CD4-positive, alpha-beta memory T cell (primary cell): ENCODE measurements around the gene GAR1. TPM values are rescaled to one million over a fixed set of nuclear protein-coding genes. Genes with fewer than 3 reads are reported as not detected.

Source experiments
- CTCF ChIA-PET: fragments of 350-600 bp; sonication (Branson Sonifier 250); formaldehyde crosslinking; loops from one replicate; lab custom pipeline; 2021; ENCODE audit warnings: inconsistent platforms; ENCODE audit not compliant: partially characterized antibody; lab: Charles Lee
- POLR2A ChIA-PET: fragments of 350-600 bp; sonication (Branson Sonifier 250); formaldehyde crosslinking; loops from one replicate; lab custom pipeline; 2021; ENCODE audit not compliant: partially characterized antibody; lab: Charles Lee
- DNase-seq, 5 donors: peaks; one replicate each; pipeline versions ENCODE4 v3.0.0 to v3.0.0-alpha.2; 2020 to 2022; ENCODE audit warnings: mixed read lengths in 1 of 5
- H3K27ac ChIP-seq: one replicate; pipeline ENCODE4 v1.7.0; 2013; ENCODE audit warnings: low read depth, low read length
- H3K27me3 ChIP-seq: 2 replicates; pipeline ENCODE4 v1.7.0; 2013; ENCODE audit warnings: mild to moderate bottlenecking, low read length, moderate library complexity; ENCODE audit not compliant: insufficient read depth
- H3K36me3 ChIP-seq: 2 replicates; pipeline ENCODE4 v1.7.0; 2013; ENCODE audit warnings: mild to moderate bottlenecking, low read length, moderate library complexity; ENCODE audit not compliant: insufficient read depth
- H3K4me1 ChIP-seq: 2 replicates; pipeline ENCODE4 v1.7.0; 2013; ENCODE audit warnings: mild to moderate bottlenecking, low read length, moderate library complexity; ENCODE audit not compliant: insufficient read depth
- H3K4me3 ChIP-seq, 2 donors: one replicate each; pipeline ENCODE4 v1.7.0; 2013; ENCODE audit warnings: low read length in 2 of 2, mild to moderate bottlenecking in 1 of 2
- H3K9me3 ChIP-seq, 2 donors: one replicate each; pipeline ENCODE4 v1.7.0; 2013; ENCODE audit warnings: low read length in 2 of 2, control low read depth in 1 of 2; ENCODE audit not compliant: control insufficient read depth in 1 of 2
- H3K27ac Mint-ChIP-seq, 7 donors: one replicate each; pipeline ENCODE4 v1.8.0; 2020 to 2021; ENCODE audit warnings: mixed read lengths in 7 of 7, mild to moderate bottlenecking in 6 of 7, inconsistent platforms in 3 of 7, moderate library complexity in 3 of 7
- H3K27me3 Mint-ChIP-seq, 2 donors: one replicate each; pipeline ENCODE4 v1.8.0; 2020 to 2021; ENCODE audit warnings: mixed read lengths in 2 of 2
- H3K36me3 Mint-ChIP-seq, 2 donors: one replicate each; pipeline ENCODE4 v1.8.0; 2020 to 2021; ENCODE audit warnings: mixed read lengths in 2 of 2, inconsistent platforms in 1 of 2, mild to moderate bottlenecking in 1 of 2
- H3K4me1 Mint-ChIP-seq, 4 donors: one replicate each; pipeline ENCODE4 v1.8.0; 2020 to 2021; ENCODE audit warnings: mixed read lengths in 4 of 4, mild to moderate bottlenecking in 1 of 4
- H3K4me3 Mint-ChIP-seq, 8 donors: one replicate each; pipeline ENCODE4 v1.8.0; 2020 to 2021; ENCODE audit warnings: mixed read lengths in 8 of 8, mild to moderate bottlenecking in 7 of 8, moderate library complexity in 6 of 8, inconsistent platforms in 3 of 8
- H3K9me3 Mint-ChIP-seq, 8 donors: one replicate each; pipeline ENCODE4 v1.8.0; 2020 to 2021; ENCODE audit warnings: mixed read lengths in 8 of 8, mild to moderate bottlenecking in 5 of 8, inconsistent platforms in 3 of 8, moderate library complexity in 1 of 8
- intact Hi-C: fragments of 100-400 bp; cut with micrococcal nuclease; formaldehyde crosslinking; loops from one replicate; pipeline ENCODE4 v1.15.1; 2023
- polyA plus RNA-seq, 2 donors: library from polyadenylated mRNA; unstranded; fragments of 300-500 nt; fragmentation: Illumina TruSeq; gene quantifications; one replicate each; pipeline ENCODE4 v1.2.3, GENCODE V29; 2021
- total RNA-seq, 2 experiments: library from RNA; stranded (reverse); gene quantifications; one replicate each; pipeline ENCODE4 v1.2.3, GENCODE V29; 2021

Gene GAR1
- total and polyA plus RNA-seq, 4 experiments from 2014 or later, result 10.4 to 22.6 (median 13.9) TPM

GRCh38 chr4:109861916-109862511, 46.5 kb downstream of the GAR1 start:
- H3K27me3 ChIP-seq, result no peaks in the 10 kb centered on the region
- POLR2A ChIA-PET, result interaction anchor here (0.5 kb wide), 1 partner anchor 302 kb away, joined by 3 read pairs; the partner anchor contains the start of gene MCUB
- H3K4me3 ChIP-seq, result no peak overlapping the region
- Mint-ChIP-seq H3K27ac (no peak overlapping the region), H3K4me1 (no peaks in the 10 kb centered on the region), H3K27me3 (no peaks in the 10 kb centered on the region), H3K9me3 (peaks cover 0 to 42% (median 30%) of the 10 kb centered on the region in 8 donors), H3K4me3 (no peak overlapping the region), H3K36me3 (peaks cover 16 to 26% of the 10 kb centered on the region in 2 donors)
- no peak for DNase-seq
- H3K4me1 ChIP-seq, result no peaks in the 10 kb centered on the region
- no peak overlapping the region for H3K27ac ChIP-seq
- H3K9me3 ChIP-seq, result no peaks in the 10 kb centered on the region
- CTCF ChIA-PET, result no interaction called here
- intact Hi-C loops, result no loop called here
- H3K36me3 ChIP-seq, result no peaks in the 10 kb centered on the region

DNA sequence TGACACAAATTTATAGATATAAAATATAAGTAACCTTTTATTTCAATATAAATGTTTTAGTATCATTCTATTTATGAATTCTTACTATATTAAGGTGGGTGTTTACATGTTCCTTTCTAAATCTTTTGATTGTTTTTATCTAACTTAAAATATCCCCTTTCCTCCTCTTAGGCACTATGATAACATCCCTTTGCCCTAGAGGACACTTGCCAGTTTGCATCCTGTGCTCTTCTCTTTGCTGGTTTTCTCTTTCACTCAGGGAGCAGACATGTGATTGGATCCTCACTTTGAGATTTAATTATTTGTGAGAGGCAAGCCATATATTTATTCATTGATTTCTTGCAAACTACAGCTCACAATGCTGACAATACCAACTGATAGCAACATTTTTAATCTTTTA, 48.6 kb downstream of the GAR1 start:
- DNase-seq, result no peak
- Mint-ChIP-seq H3K4me3 (no peak overlapping the region), H3K4me1 (no peaks in the 10 kb centered on the region), H3K36me3 (peaks cover 5 to 12% of the 10 kb centered on the region in 2 donors), H3K27me3 (no peaks in the 10 kb centered on the region), H3K9me3 (peaks cover 0 to 25% (median 18%) of the 10 kb centered on the region in 8 donors), H3K27ac (no peak overlapping the region)
- no peaks in the 10 kb centered on the region for H3K9me3 ChIP-seq
- no peaks in the 10 kb centered on the region for H3K36me3 ChIP-seq
- H3K4me1 ChIP-seq, result no peaks in the 10 kb centered on the region
- H3K27me3 ChIP-seq, result no peaks in the 10 kb centered on the region
- H3K27ac ChIP-seq, result no peak overlapping the region
- ChIA-PET CTCF (no interaction called here), POLR2A (no interaction called here)
- intact Hi-C loops, result no loop called here
- H3K4me3 ChIP-seq, result no peak overlapping the region

- peaks cover 0 to 1% of the 10 kb centered on the region in 2 donors for H3K27me3 Mint-ChIP-seq
- H3K9me3 Mint-ChIP-seq, result no peaks in the 10 kb centered on the region
- Histone ChIP-seq H3K36me3 (no peaks in the 10 kb centered on the region), H3K4me3 (no peak overlapping the region), H3K4me1 (no peaks in the 10 kb centered on the region), H3K9me3 (no peaks in the 10 kb centered on the region), H3K27ac (no peak overlapping the region), H3K27me3 (no peaks in the 10 kb centered on the region)
- peaks cover 7 to 19% of the 10 kb centered on the region in 2 donors for H3K36me3 Mint-ChIP-seq
- H3K4me1 Mint-ChIP-seq, result no peaks in the 10 kb centered on the region
- H3K4me3 Mint-ChIP-seq, result no peak overlapping the region
- intact Hi-C loops, result no loop called here
- no peak for DNase-seq
- CTCF ChIA-PET, result no interaction called here
- POLR2A ChIA-PET, result no interaction called here
- no peak overlapping the region for H3K27ac Mint-ChIP-seq
Measured at GRCh38 chr4:109870061-109870460, 54.5 kb downstream of the GAR1 start.

GRCh38 chr4:109872065-109872464, 56.5 kb downstream of the GAR1 start:
- intact Hi-C loops, result no loop called here
- no peak overlapping the region for H3K4me3 ChIP-seq
- no peak overlapping the region for H3K27ac ChIP-seq
- H3K9me3 Mint-ChIP-seq, result peaks cover 0 to 2% (median 0%) of the 10 kb centered on the region in 8 donors
- H3K4me3 Mint-ChIP-seq, result no peak overlapping the region
- ChIA-PET POLR2A (no interaction called here), CTCF (no interaction called here)
- DNase-seq, result no peak
- H3K36me3 Mint-ChIP-seq, result peaks cover 6 to 19% of the 10 kb centered on the region in 2 donors
- H3K36me3 ChIP-seq, result no peaks in the 10 kb centered on the region
- peaks cover 4 to 6% of the 10 kb centered on the region in 2 donors for H3K27me3 Mint-ChIP-seq
- no peaks in the 10 kb centered on the region for H3K9me3 ChIP-seq
- no peaks in the 10 kb centered on the region for H3K27me3 ChIP-seq
- H3K4me1 Mint-ChIP-seq, result no peaks in the 10 kb centered on the region
- H3K4me1 ChIP-seq, result no peaks in the 10 kb centered on the region
- H3K27ac Mint-ChIP-seq, result no peak overlapping the region

DNA sequence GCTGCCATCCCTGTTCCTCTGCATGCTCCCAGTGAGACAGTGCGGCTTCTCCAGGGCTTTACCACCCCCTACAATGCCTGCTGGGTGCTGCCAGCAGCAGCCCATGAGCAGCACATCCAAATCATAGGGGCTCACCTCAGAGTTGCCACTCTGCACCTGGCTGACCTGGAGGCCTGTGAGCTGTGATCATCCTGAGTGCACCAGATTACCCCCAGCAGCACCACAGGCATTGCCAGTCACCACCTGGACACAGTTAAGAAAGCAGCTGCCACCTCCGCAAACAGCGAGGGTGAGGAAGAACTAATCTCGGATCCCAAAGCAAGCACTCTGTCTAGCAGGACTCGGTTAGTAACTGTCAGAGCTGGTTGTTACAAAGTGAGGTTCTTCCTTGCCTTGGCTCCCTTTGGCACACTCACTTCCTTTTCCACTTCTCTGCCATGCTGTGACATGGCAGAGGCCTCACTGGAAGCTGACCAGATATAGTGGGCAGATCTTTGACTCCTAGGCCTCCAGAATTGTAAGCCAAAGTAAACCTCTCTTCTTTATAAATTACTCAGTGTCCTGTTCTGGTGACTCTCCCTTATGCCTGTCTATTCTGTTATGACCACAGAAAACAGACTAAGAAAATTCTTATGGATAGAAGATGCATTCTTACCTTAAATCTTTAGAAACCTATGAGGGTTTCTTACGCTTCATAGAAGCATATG, 57.5 kb downstream of the GAR1 start:
- H3K27ac ChIP-seq, result no peak overlapping the region
- H3K27me3 ChIP-seq, result no peaks in the 10 kb centered on the region
- no peak overlapping the region for H3K4me3 Mint-ChIP-seq
- H3K9me3 ChIP-seq, result no peaks in the 10 kb centered on the region
- DNase-seq, result no peak
- intact Hi-C loops, result no loop called here
- no peaks in the 10 kb centered on the region for H3K4me1 ChIP-seq
- CTCF ChIA-PET, result no interaction called here
- no peak overlapping the region for H3K4me3 ChIP-seq
- peaks cover 6 to 19% of the 10 kb centered on the region in 2 donors for H3K36me3 Mint-ChIP-seq
- POLR2A ChIA-PET, result no interaction called here
- no peaks in the 10 kb centered on the region for H3K4me1 Mint-ChIP-seq
- H3K9me3 Mint-ChIP-seq, result peaks cover 0 to 2% (median 0%) of the 10 kb centered on the region in 8 donors
- H3K36me3 ChIP-seq, result no peaks in the 10 kb centered on the region
- no peak overlapping the region for H3K27ac Mint-ChIP-seq
- peaks cover 5 to 6% of the 10 kb centered on the region in 2 donors for H3K27me3 Mint-ChIP-seq

DNA sequence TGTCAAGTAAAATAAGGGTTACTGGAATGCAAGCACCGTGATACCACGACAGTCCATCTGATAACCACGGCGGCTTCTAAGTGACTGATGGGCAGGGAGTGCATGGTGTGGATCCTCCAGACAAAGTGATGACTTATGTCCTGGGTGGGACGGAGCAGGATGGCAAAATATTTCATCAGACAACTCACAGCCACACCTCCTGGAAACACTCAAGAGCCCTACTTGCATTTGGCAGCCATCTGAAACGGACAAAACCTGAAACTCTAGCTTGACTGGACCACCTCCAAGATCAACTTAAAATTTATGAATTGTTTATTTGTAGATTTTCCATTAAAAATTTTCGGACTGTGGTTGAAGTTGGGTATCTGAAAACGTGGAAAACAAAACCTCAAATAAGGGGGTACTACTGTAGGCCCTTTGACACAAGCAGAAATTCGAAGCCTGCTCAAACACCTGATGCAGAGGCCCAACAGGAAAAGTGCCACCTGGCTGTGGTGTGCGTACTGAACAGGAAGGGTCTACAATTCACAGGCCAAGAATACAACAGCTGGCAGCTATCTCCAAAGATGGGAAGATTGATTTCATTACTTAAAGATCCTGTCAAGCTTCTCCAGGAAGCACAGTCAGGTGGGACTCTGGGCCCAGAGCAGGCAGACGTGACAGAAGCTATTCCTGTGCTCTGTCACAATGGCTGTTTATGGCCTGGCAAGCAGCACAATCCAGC, 58.4 kb downstream of the GAR1 start:
- Mint-ChIP-seq H3K27me3 (peaks cover 8 to 11% of the 10 kb centered on the region in 2 donors), H3K36me3 (peaks cover 6 to 19% of the 10 kb centered on the region in 2 donors), H3K9me3 (peaks cover 0 to 2% (median 0%) of the 10 kb centered on the region in 8 donors), H3K4me3 (no peak overlapping the region), H3K27ac (no peak overlapping the region), H3K4me1 (no peaks in the 10 kb centered on the region)
- no peak overlapping the region for H3K27ac ChIP-seq
- intact Hi-C loops, result no loop called here
- H3K4me1 ChIP-seq, result no peaks in the 10 kb centered on the region
- ChIA-PET CTCF (no interaction called here), POLR2A (no interaction called here)
- H3K4me3 ChIP-seq, result no peak overlapping the region
- no peaks in the 10 kb centered on the region for H3K36me3 ChIP-seq
- no peak for DNase-seq
- no peaks in the 10 kb centered on the region for H3K27me3 ChIP-seq
- no peaks in the 10 kb centered on the region for H3K9me3 ChIP-seq
